ENCODE data around the gene LITAF. TPM values are rescaled to one million over a fixed set of nuclear protein-coding genes. Genes with fewer than 3 reads are reported as not detected.
"Not testable (repeated sequence)": the region's sequence is repeated elsewhere in the genome, so short reads cannot be mapped to it uniquely, and the experiment has no call there.

LITAF gene
- total RNA-seq, 1 experiment from 2014 or later, result 73.0 TPM

- TF ChIP-seq ZNF232 (CRISPR knock-in tag; IDR thresholded peaks at IDR 0.05), result no peak
- TF ChIP-seq FOXK1 (CRISPR knock-in tag; IDR thresholded peaks at IDR 0.05), result peak; percentile 70
- no peak for TF ChIP-seq PREB (CRISPR knock-in tag; IDR thresholded peaks at IDR 0.05; ENCODE audit: borderline replicate concordance)
- no peak for TF ChIP-seq ESRRA (CRISPR knock-in tag; IDR thresholded peaks at IDR 0.05; ENCODE audit: borderline replicate concordance)
- no peak for TF ChIP-seq GTF2I (CRISPR knock-in tag; conservative IDR thresholded peaks at IDR 0.05)
- 0 out of 2 replicates have a peak, but pooled peaks have one; percentile 35 for TF ChIP-seq SP1 (CRISPR knock-in tag; conservative IDR thresholded peaks at IDR 0.05)
- TF ChIP-seq JAZF1 (CRISPR knock-in tag; IDR thresholded peaks at IDR 0.05), result no peak
- TF ChIP-seq ZNF138 (CRISPR knock-in tag; conservative IDR thresholded peaks at IDR 0.05), result no peak
These were observed 4.4 kb downstream of the LITAF start (continued) for GRCh38 chr16:11582157-11582814.

- H3K36me3 Mint-ChIP-seq, result peaks cover 24% of the 10 kb centered on the region
- peak overlapping the region; percentile 32; the same call in 1 of the 2 replicates for H3K27ac Mint-ChIP-seq
- H3K9me3 Mint-ChIP-seq, result peaks cover 6% of the 10 kb centered on the region
- TF ChIP-seq ZNF532 (CRISPR knock-in tag; IDR thresholded peaks at IDR 0.05; ENCODE audit: borderline replicate concordance) (no peak), STAT6 (CRISPR knock-in tag; conservative IDR thresholded peaks at IDR 0.05; ENCODE audit: low read depth) (no peak), SP1 (CRISPR knock-in tag; conservative IDR thresholded peaks at IDR 0.05) (no peak), IRF1 (CRISPR knock-in tag; IDR thresholded peaks at IDR 0.05) (no peak), TP53 (CRISPR knock-in tag; IDR thresholded peaks at IDR 0.05) (no peak)
- CTCF ChIA-PET, result interaction anchor here (1.0 to 2.3 kb wide), 10 partner anchors 40 to 210 kb away, joined by 3 to 12 read pairs (median 4); no protein-coding TSS in a partner anchor
- peaks cover 82% of the 10 kb centered on the region for H3K27me3 Mint-ChIP-seq (ENCODE audit: low read depth)
- H3K4me3 Mint-ChIP-seq, result peak overlapping the region; percentile 47
- DNase-seq (ENCODE audit: low spot score) (no peak), ATAC-seq (no peak)
- POLR2A ChIA-PET, result interaction anchor here (1.0 to 1.3 kb wide), 2 partner anchors 21 to 31 kb away, joined by 3 read pairs; no protein-coding TSS in a partner anchor
- H3K4me1 Mint-ChIP-seq, result peaks cover 45% of the 10 kb centered on the region
These were observed 5.0 kb downstream of the LITAF start for GRCh38 chr16:11581678-11582077.

- ATAC-seq, result no peak
- peaks cover 41% of the 10 kb centered on the region for H3K4me1 Mint-ChIP-seq
- peaks cover 24% of the 10 kb centered on the region for H3K36me3 Mint-ChIP-seq
- CTCF ChIA-PET, result interaction anchor here (1.0 to 1.5 kb wide), 3 partner anchors 48 to 79 kb away, joined by 3 to 4 read pairs (median 4); no protein-coding TSS in a partner anchor
- no peak for TF ChIP-seq IRF2 (CRISPR knock-in tag; IDR thresholded peaks at IDR 0.05; ENCODE audit: borderline replicate concordance, low read depth)
- H3K27me3 Mint-ChIP-seq (ENCODE audit: low read depth), result peaks cover 75% of the 10 kb centered on the region
- POLR2A ChIA-PET, result interaction anchor here (0.5 to 1.3 kb wide), 3 partner anchors 22 to 191 kb away, joined by 3 to 4 read pairs (median 3); no protein-coding TSS in a partner anchor
- peaks cover 6% of the 10 kb centered on the region for H3K9me3 Mint-ChIP-seq
- no peak overlapping the region for H3K27ac Mint-ChIP-seq
- DNase-seq (ENCODE audit: low spot score), result no peak
- H3K4me3 Mint-ChIP-seq, result no peak overlapping the region
These were observed 6.2 kb downstream of the LITAF start for GRCh38 chr16:11580451-11581086.

- H3K27ac Mint-ChIP-seq; DNase-seq (ENCODE audit: low spot score); POLR2A ChIA-PET; H3K9me3 Mint-ChIP-seq; H3K4me3 Mint-ChIP-seq; H3K36me3 Mint-ChIP-seq; CTCF ChIA-PET; ATAC-seq: not testable (repeated sequence)
- peaks cover 20% of the 10 kb centered on the region for H3K4me1 Mint-ChIP-seq
- peaks cover 42% of the 10 kb centered on the region for H3K27me3 Mint-ChIP-seq (ENCODE audit: low read depth)
These were observed 9.4 kb downstream of the LITAF start for GRCh38 chr16:11577290-11577660.
